NOMO-1 treated with DMSO at 0.1 percent for 48 hours (cell line): Measurements from ENCODE around the gene MAP3K10.

Source experiments
- DNase-seq: peaks from one replicate; lab custom pipeline; 2025; ENCODE audit not compliant: unreplicated experiment; lab: John Stamatoyannopoulos, UW

Gene MAP3K10

DNA sequence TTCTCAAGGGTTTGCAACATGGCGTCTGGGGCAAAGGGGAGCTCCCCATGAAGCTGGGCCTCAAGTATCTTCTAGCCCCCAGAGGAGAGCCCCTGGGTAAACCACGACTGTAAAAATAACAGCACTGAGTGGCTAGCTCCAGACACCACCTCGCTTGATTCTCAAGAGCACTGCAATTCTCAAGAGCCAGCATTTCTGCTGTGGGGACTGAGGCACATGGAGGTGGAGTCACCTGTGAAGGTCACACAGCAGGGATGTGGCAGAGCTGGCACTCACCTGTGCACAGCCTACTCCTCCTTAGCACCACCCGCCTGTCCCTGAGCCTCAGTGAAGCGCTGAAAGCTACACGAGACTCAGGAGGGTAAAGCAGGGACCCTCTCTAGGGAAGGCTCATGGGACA is 56.0 kb downstream of the MAP3K10 start:
- no peak for DNase-seq

DNA sequence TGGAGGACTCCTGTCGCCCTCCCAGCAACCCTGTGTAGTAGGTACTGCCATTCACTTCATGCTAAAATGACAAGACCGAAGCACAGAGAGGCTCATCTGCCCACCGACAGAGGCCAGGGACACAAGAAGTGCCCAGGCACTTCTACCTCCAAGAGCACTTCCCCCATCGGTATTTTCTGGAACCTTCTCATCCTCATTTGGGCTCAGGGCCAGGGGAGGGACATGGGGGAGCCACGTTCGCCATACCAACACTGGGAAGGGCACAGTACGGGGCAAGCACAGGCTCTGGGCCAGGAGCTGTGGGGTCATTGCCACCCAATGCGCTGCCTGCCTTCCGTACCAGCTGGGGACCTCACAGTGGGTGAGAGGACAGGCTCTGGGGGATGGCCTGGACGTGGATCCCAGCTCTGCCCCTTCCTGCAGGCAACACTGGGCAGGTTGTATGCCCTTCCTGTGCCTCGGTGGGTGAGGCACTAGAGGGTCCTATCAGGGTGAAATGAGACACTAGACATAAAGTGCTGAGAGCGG is 56.6 kb downstream of the MAP3K10 start:
- DNase-seq, result no peak

DNA sequence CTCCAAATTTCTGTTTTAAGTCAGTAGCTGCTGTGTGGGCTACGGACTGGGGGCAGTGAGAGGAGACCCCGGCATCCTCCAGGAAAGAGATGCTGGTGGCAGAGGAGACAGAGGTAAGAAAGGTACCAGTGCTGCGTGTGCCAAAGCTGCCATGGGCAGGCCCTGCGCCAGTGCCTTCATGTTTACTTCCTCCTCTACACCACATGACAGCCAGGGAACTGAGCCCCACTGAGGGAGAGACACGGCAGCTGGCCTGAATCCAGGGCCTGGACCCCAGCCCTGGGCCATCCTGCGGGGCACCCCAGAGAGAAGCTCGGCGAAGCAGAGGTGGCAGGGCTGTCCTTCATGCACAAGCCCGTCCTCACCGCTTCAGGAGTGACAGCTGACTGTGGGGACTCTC is 58.0 kb downstream of the MAP3K10 start:
- DNase-seq, result no peak

DNA sequence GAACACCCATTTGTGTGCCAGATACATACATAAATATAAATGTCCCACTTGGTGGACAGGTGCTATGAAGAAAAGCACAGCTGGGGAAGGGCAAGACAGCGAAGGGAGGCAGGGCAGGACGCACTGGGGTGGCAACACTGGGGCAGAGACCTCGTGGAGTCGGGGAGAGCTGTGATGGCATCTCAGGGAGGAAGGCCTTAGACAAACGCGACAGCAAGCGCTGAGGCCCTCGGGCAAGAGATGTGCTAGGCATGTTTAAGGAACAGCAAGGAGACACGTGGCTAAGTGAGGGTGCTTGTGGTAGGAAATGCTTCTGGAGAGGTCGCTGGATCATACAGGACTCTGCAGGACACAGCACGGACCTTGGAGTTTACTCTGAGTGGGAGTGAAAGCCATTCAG is 58.6 kb downstream of the MAP3K10 start:
- DNase-seq, result no peak

DNA sequence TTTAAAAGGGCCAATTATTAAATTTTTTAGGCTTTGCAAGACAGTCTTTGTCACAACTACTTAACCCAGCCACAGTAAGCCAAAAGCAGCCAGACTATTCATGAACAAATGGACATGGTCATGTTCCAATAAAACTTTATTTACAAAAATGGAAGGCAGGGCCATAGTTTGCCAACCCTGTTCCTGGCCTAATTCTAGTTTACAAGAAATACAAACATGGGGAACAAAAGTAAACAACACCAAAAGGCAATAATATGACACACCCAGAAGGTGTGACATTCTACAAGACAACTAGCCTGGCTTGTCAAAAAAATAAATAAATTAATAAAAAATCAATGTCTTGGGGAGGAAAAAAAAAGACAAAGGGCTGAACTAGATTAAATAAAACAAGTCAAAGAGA is 60.0 kb downstream of the MAP3K10 start:
- DNase-seq, result no peak

DNA sequence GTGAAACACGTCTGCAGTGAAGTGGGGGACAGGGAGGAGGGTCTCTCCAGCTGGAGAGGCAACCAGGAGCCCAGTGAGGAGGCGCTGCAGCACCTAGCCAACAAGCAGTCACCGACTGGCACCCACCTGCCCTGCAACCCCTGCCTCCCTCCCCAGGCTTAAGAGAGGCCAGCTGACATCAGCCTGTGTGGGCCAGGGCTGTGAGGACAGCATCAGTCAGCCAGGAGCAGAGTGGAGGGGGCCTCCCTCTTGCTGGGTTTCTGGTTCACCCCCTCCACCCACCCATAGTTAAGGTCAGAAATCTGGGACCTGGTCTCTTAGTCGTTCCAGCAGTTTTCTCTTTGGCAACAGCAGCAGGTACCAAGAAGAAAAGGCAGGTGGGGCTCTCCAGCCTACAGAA is 60.8 kb downstream of the MAP3K10 start:
- no peak for DNase-seq

DNA sequence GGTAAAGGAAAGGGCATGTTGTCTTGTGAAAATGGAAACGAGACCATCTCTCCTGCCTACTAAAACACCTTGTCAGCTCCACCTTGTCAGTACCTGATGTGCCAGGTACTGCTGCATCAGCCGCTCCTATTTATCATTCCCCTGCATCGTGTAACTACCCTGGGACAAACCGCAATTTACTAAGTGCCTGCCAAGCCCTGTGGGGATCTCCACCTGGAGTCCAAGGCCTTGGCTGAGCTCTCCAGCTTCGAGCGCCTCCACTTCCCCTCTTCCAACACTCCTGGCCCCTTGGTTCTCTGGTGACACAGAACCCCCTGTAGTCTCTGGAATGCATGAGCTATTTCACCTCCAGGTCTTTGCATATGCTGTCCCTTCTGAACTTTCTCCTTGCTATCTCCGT is 61.2 kb downstream of the MAP3K10 start:
- DNase-seq, result no peak

DNA sequence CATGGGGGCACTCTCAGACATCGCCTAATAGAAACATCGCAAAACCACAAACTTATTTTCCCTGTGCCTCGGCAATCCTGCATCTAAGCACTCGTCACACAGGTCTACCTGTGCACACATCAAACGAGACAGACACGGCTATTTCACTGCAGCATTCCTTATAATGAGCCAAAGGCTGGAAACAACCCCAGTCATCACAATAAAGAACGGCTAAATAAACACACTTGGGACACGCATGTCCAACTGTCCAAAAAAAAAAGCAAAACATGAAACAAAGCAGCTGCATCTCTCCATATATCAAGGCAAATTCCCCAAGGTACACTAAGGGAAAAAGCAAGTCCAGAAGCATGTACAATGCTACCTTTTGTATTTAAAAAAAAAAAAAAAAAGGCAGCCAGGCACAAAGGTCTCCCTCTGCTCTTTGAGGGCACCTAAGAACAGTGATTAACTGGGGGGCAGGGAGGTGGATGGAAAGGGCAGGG is 62.4 kb downstream of the MAP3K10 start:
- DNase-seq, result no peak

DNA sequence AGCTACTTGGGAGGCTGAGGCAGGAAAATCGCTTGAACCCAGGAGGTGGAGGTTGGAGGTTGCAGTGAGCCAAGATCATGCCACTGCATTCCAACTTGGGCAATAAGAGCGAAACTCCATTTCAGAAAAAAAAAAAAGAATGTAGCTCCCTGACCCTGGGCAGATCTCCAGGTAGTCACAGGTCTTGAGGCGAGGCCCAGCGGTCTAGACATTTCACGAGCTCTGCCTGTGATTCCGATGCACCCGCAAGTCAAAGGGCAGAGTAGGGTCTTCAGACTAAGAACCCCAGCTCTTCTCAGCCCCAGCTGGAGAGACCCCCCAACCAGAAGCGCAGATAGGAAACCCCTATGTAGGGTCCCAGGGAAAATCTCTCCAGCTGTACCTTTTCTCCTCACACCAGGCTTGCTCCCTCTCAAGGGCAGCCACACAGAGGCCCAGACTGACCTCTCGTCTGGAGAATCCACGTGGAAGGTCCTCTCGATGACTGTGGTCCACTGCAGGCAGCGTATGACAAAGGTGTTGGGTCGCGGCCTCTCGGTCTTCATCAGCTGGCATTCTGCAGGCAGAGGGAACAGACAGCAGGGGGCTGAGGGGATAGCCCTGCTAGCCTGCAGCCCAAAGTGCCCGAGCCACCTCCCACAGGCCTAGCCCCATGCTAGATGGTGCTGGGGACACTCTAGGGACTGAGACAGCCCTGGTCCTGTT is 63.6 kb downstream of the MAP3K10 start:
- DNase-seq, result no peak

DNA sequence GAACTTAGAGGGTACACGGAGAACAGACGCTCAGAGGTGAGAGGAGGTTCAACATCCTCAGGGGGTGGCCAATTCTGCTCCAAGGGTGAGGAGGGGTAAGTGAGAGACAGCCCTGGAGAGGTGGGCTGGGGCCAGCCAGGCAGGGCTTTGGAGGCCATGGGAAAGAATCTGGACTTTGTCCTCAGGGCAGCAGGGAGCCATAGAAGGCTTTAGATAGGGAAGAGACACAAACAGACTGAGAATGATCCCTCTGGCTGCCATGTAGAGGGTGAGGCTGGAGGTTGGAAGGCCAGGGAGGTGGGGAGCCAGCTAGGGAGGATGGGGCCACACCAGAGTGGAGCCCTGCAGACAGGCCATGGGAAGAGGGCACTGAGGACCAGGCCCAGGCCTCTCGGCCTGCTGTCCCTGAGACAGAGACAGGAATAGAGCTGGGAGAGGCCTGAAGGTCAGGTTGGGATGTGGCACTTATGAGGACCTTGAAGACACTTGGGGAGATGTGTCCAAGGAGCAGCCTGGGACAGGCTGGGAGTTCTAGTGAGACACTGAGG is 64.5 kb downstream of the MAP3K10 start:
- DNase-seq, result no peak

DNA sequence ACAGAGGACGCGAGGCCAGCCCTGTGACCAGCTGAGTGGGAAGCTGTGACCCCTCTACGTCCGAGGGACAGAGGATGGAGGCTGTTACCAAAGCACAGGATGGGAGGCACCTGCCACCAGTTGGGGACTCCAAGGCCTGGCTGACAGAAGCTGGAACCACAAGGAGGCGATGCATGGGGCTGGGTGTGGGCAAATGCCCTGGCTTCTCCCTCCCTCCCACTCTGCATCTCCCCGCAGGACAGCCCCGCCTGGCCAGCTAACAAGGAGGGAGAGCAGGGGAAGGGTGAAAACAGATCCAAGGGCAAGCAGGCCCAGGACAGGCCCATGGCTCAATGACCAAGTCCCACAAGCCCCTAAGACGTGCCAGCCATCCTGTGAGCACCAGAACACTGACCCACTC is 65.3 kb downstream of the MAP3K10 start:
- DNase-seq, result no peak

DNA sequence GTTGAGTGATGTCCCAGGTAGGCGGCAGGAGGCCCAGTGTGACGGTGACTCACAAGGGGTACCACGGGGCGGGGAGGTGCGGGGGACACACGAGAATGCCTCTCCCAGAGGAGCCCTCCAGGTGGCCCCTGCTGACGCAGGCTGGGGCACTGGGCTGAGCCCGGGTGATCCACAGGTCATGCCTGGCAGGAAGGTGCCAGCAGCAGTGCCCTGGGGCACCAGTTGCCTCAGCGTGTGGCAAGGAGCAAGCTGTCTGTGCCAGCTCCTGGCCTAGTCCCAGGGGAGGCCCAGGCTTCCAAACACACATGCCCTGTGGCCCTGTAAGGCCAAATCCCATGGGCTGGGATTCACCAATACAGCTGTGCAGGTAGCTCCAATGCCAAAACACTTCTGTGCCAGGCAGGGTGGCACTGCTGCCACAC is 65.9 kb downstream of the MAP3K10 start:
- no peak for DNase-seq

DNA sequence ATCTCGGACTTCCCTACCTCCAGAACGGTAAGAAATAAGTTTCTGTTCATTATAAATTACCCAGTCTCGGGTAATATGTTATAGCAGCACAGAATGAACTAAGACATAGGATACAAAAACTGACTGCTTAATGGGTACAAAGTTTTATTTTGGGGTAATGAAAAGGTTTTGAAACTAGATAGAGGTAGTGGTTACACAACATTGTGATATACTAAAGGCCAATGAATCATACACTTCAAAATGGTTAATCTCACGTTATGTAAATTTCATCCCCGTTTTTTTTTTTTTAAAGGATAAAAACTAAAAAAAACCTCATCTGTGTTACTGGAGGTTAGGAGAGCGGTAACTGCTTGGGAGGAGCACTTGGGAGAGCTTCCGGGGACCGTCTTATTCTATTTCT is 70.4 kb downstream of the MAP3K10 start:
- peak; percentile 77 for DNase-seq

DNA sequence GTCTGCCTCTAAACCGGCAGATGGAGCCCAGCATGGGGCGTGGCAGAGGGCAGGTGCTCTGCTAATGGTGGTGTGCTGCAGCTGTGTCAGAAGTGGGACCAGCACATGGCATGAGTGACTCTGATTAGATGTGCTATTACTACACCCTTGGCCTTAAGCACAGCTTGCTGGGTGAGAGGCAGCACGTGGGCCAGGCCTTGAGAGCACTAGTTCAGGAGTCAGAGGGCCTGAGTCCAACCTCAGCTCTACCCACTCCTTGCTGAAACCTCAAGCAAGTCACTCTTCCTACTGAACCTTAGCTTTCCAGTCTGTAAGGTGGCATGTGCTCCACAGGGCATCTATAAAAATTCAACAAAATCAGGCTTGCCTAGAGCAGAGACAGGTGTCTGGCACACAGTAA is 71.2 kb downstream of the MAP3K10 start:
- no peak for DNase-seq

DNA sequence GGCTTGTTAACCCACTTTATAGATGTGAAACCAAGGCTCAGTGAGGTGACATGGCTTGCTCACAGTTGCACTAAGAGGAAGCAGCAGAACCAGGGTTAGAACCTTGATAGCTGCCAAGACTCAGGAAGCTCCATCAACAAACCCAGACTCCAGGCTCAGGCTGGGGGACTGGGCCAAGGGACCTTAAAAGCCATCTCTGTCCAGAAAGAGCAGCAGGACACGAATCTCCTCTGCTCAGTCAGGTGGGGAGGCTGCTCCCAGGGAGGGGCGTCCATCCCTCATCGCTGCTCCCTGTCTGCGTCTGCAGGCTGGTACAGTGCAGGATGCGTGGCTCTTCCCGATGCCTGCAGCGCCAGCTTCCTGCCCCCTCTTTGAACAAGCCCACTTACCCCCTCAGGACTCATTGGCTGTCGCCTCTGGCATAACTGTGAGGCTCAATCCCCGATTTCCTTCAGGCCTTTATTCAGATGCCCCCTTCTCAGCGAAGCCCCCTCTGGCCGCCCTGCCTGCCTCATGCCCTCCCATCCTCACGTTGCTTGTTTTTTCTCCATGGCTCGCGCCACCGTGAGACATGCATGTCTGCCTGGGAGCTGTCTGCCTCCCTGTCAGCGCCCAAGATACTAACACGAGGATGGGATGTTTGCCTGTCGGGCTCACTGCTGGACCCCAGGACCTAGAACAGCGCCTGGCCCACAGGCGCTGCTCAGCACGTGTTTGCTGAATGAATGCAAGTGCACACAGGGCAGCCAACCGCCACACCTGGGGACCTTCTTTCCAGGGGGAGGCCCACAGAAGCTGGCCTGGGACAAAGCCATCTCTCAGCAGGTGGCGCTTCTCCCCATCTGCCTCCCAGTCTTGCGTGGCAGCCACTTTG is 72.5 kb downstream of the MAP3K10 start:
- DNase-seq, result no peak

DNA sequence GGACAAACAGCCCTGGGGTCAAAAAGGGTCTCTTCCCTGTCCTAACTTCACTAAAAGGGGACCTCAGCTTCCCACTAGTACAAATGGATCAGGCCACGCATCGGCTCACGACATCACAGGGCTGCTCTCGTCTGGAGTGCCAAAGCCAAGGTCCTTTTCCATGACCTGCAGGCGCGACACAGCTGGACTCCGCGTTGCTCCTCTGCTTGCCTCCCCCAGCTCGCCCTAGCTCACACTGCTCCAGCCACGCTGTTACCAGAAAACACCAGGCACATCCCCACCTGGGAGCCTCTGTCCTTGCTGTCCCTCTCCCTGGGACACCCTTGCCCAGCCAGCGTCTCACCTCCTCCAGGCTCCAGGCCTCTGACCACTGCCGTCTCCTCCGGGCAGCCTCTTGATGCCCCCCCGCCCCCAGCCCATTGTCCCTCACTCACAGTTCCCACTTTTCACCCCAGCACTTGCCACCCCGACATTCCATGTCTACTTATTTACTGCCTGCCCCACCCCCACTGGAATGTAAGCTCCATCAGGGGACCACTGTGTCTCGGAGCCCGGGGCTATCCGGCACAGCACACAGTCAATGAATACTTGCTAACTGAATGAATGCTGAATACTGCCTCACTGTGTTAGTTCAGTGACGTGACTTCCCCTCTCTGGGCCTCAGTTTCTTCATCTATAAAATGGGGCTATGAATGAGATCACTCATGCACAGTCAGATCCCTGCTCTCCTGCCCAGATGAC is 73.3 kb downstream of the MAP3K10 start:
- DNase-seq, result no peak
